T-cell (primary cell): ENCODE measurements around the gene YAF2. TPM values are rescaled to one million over a fixed set of nuclear protein-coding genes. Genes with fewer than 3 reads are reported as not detected.
A peak's percentile ranks its signal among the peaks of the same experiment; 100 is the strongest.
"Not testable (repeated sequence)": the region's sequence is repeated elsewhere in the genome, so short reads cannot be mapped to it uniquely, and the experiment has no call there.

Experiments used
- ATAC-seq, 4 experiments: fragments of 200-7000 bp in 3 of 4; fragments of 150-1000 bp in 1 of 4; cut with Tn5 transposase; replicated peaks in 1 of 4; 1 replicate in 3 of 4; 2 replicates in 1 of 4; pipeline ENCODE4 v1.10.0; 2021; ENCODE audit warnings: moderate library complexity in 3 of 4, mild to moderate bottlenecking in 2 of 4, moderate number of reproducible peaks in 1 of 4
- CTCF ChIA-PET, 2 donors: fragments of 300-600 bp; sonication (Branson Sonifier 250); formaldehyde crosslinking; loops; one replicate each; lab custom pipeline; 2022; ENCODE audit warnings: antibody characterized with exemption in 2 of 2; lab: Charles Lee
- POLR2A ChIA-PET, 2 donors: fragments of 300-600 bp; sonication (Branson Sonifier 250); formaldehyde crosslinking; loops; one replicate each; lab custom pipeline; 2022; ENCODE audit warnings: antibody characterized with exemption in 2 of 2; lab: Charles Lee
- DNase-seq, 35 experiments: peaks; one replicate each; pipeline versions ENCODE4 v3.0.0 to v3.0.0-alpha.2; 2013 to 2023
- H3K27ac ChIP-seq: one replicate; pipeline ENCODE4 v1.5.1; 2013; ENCODE audit warnings: low read length
- H3K27me3 ChIP-seq, 2 experiments: replicated peaks in 1 of 2; 1 replicate in 1 of 2; 2 replicates in 1 of 2; pipeline versions ENCODE4 v1.6.1 to v1.7.0; 2013; ENCODE audit warnings: low read length in 1 of 2, mixed read lengths in 1 of 2; ENCODE audit not compliant: control insufficient read depth in 2 of 2, insufficient read depth in 2 of 2; ENCODE audit errors: extremely low read depth in 1 of 2
- H3K36me3 ChIP-seq, 2 donors: 1 replicate in 1 of 2; 2 replicates in 1 of 2; pipeline versions ENCODE4 v1.6.1 to v1.7.0; 2013; ENCODE audit warnings: low read length in 1 of 2; ENCODE audit not compliant: control insufficient read depth in 2 of 2, insufficient read depth in 1 of 2; ENCODE audit errors: extremely low read depth in 1 of 2
- H3K4me1 ChIP-seq, 2 experiments: 1 replicate in 1 of 2; 2 replicates in 1 of 2; pipeline versions ENCODE4 v1.6.1 to v1.7.0; 2013; ENCODE audit warnings: low read length in 2 of 2, mixed read lengths in 1 of 2; ENCODE audit not compliant: insufficient read depth in 2 of 2, control insufficient read depth in 1 of 2; ENCODE audit errors: extremely low read depth in 1 of 2
- H3K4me3 ChIP-seq, 2 donors: 1 replicate in 1 of 2; 2 replicates in 1 of 2; pipeline versions ENCODE4 v1.5.1 to v1.7.0; 2013; ENCODE audit warnings: mild to moderate bottlenecking in 2 of 2, low read length in 1 of 2, moderate library complexity in 1 of 2; ENCODE audit not compliant: control insufficient read depth in 1 of 2; ENCODE audit errors: extremely low read depth in 1 of 2
- H3K9me3 ChIP-seq: 2 replicates; pipeline ENCODE4 v1.7.0; 2013
- H3K27ac Mint-ChIP-seq, 2 donors: one replicate each; pipeline ENCODE4 v1.8.0; 2020 to 2021; ENCODE audit warnings: mild to moderate bottlenecking in 2 of 2, mixed read lengths in 2 of 2
- H3K27me3 Mint-ChIP-seq, 2 donors: one replicate each; pipeline ENCODE4 v1.8.0; 2021 to 2022; ENCODE audit warnings: mixed read lengths in 2 of 2
- H3K36me3 Mint-ChIP-seq: one replicate; pipeline ENCODE4 v1.8.0; 2021; ENCODE audit warnings: mixed read lengths
- H3K4me1 Mint-ChIP-seq, 3 donors: one replicate each; pipeline ENCODE4 v1.8.0; 2020 to 2022; ENCODE audit warnings: mixed read lengths in 3 of 3, mild to moderate bottlenecking in 1 of 3
- H3K4me3 Mint-ChIP-seq, 3 donors: one replicate each; pipeline ENCODE4 v1.8.0; 2020 to 2022; ENCODE audit warnings: mild to moderate bottlenecking in 3 of 3, mixed read lengths in 3 of 3, moderate library complexity in 3 of 3
- H3K9me3 Mint-ChIP-seq, 3 donors: one replicate each; pipeline ENCODE4 v1.8.0; 2020 to 2022; ENCODE audit warnings: mixed read lengths in 3 of 3
- WGBS: methylation state at CpG from one replicate; pipeline ENCODE4 v1.1.5; 2013; ENCODE audit warnings: missing lambda C conversion rate; ENCODE audit not compliant: insufficient coverage; 5-methylcytosine and 5-hydroxymethylcytosine counted together
- total RNA-seq, 35 experiments: library from RNA in 6 of 35; stranded (reverse) in 6 of 35; fragments of 120-200 nt in 1 of 35; gene quantifications; one replicate each; pipeline versions ENCODE4 v1.2.1 to v1.2.4 and lab custom pipeline; 2013 to 2026

YAF2 gene
- total RNA-seq, 5 donors from 2014 or later (not counting 1 experiment from before 2014, with no cell fraction given) = 37.8 to 68.3 (median 43.6) TPM

- ChIA-PET POLR2A (interaction anchor here (0.6 to 1.0 kb wide), 7 partner anchors 14 to 137 kb away, joined by 3 to 6 read pairs (median 4); partner anchors contain the start of genes PPHLN1 (in 1 of the 2) and ZCRB1 (in 1 of the 2)), CTCF (no interaction called here)
- Mint-ChIP-seq H3K4me1 (peaks cover 69 to 71% (median 70%) of the 10 kb centered on the region in 3 donors), H3K4me3 (peak overlapping the region in 1 of 3 donors; percentile 47), H3K36me3 (peaks cover 15% of the 10 kb centered on the region), H3K9me3 (no peaks in the 10 kb centered on the region), H3K27ac (peak overlapping the region; percentile 20 to 49), H3K27me3 (no peaks in the 10 kb centered on the region)
- Histone ChIP-seq H3K27ac (no peak overlapping the region), H3K36me3 (peaks cover 0 to 8% of the 10 kb centered on the region in 2 donors), H3K4me1 (peaks cover 16 to 27% of the 10 kb centered on the region in 2 experiments), H3K4me3 (no peak overlapping the region), H3K9me3 (no peaks in the 10 kb centered on the region), H3K27me3 (no peaks in the 10 kb centered on the region)
- no peak for DNase-seq
- WGBS = no CpG with 5 or more reads among the region's 2 CpGs
- ATAC-seq = no peak
Observed at GRCh38 chr12:42234970-42235369, 3.1 kb downstream of the YAF2 start.

GRCh38 chr12:42227525-42227924, 10.5 kb downstream of the YAF2 start:
- H3K36me3 Mint-ChIP-seq = peaks cover 24% of the 10 kb centered on the region
- H3K27ac Mint-ChIP-seq, H3K27me3 Mint-ChIP-seq, CTCF ChIA-PET, H3K36me3 ChIP-seq, H3K27ac ChIP-seq, POLR2A ChIA-PET, H3K27me3 ChIP-seq, H3K4me1 ChIP-seq, H3K4me3 ChIP-seq, DNase-seq, H3K9me3 ChIP-seq, H3K9me3 Mint-ChIP-seq, ATAC-seq, H3K4me3 Mint-ChIP-seq: not testable (repeated sequence)
- WGBS = no CpG with 5 or more reads among the region's 30 CpGs
- peaks cover 41 to 48% (median 46%) of the 10 kb centered on the region in 3 donors for H3K4me1 Mint-ChIP-seq

GRCh38 chr12:42224501-42224900, 13.5 kb downstream of the YAF2 start:
- CTCF ChIA-PET, H3K9me3 ChIP-seq, DNase-seq, H3K4me3 ChIP-seq, H3K27me3 ChIP-seq, H3K4me1 ChIP-seq, H3K9me3 Mint-ChIP-seq, POLR2A ChIA-PET, H3K27ac ChIP-seq, ATAC-seq, H3K27ac Mint-ChIP-seq, H3K36me3 ChIP-seq, H3K27me3 Mint-ChIP-seq, H3K4me3 Mint-ChIP-seq: not testable (repeated sequence)
- WGBS = no CpG with 5 or more reads among the region's 5 CpGs
- H3K4me1 Mint-ChIP-seq = peaks cover 47 to 54% (median 50%) of the 10 kb centered on the region in 3 donors
- H3K36me3 Mint-ChIP-seq = peaks cover 26% of the 10 kb centered on the region

- ChIA-PET POLR2A (interaction anchor here in 1 of 2 donors (0.6 kb wide), 1 partner anchor 99 kb away, joined by 7 read pairs; no protein-coding TSS in a partner anchor), CTCF (no interaction called here)
- Histone ChIP-seq H3K4me1 (peaks cover 2 to 9% of the 10 kb centered on the region in 2 experiments), H3K9me3 (no peaks in the 10 kb centered on the region), H3K4me3 (no peak overlapping the region), H3K27me3 (no peaks in the 10 kb centered on the region), H3K36me3 (peaks cover 0 to 4% of the 10 kb centered on the region in 2 donors), H3K27ac (no peak overlapping the region)
- ATAC-seq = no peak
- Mint-ChIP-seq H3K4me3 (no peak overlapping the region), H3K27ac (no peak overlapping the region), H3K4me1 (peaks cover 60 to 70% (median 65%) of the 10 kb centered on the region in 3 donors), H3K36me3 (peaks cover 26% of the 10 kb centered on the region), H3K27me3 (no peaks in the 10 kb centered on the region), H3K9me3 (no peaks in the 10 kb centered on the region)
- DNase-seq = no peak
- WGBS = no CpG with 5 or more reads among the region's 1 CpG
Observed at GRCh38 chr12:42222724-42223123, 15.3 kb downstream of the YAF2 start.

- H3K36me3 Mint-ChIP-seq = peaks cover 26% of the 10 kb centered on the region
- Histone ChIP-seq H3K4me1 (peaks cover 2 to 9% of the 10 kb centered on the region in 2 experiments), H3K36me3 (peaks cover 0 to 4% of the 10 kb centered on the region in 2 donors), H3K27me3 (no peaks in the 10 kb centered on the region), H3K27ac (no peak overlapping the region), H3K4me3 (no peak overlapping the region), H3K9me3 (no peaks in the 10 kb centered on the region)
- no peaks in the 10 kb centered on the region for H3K9me3 Mint-ChIP-seq
- ATAC-seq = peak in 1 of 4 experiments; percentile 27
- CTCF ChIA-PET = interaction anchor here in 1 of 2 donors (1.0 kb wide), 1 partner anchor 15 kb away, joined by 3 read pairs; no protein-coding TSS in a partner anchor
- H3K4me3 Mint-ChIP-seq = no peak overlapping the region
- no peaks in the 10 kb centered on the region for H3K27me3 Mint-ChIP-seq
- no CpG with 5 or more reads among the region's 2 CpGs for WGBS
- POLR2A ChIA-PET = interaction anchor here in 1 of 2 donors (1.2 kb wide), 1 partner anchor 13 kb away, joined by 3 read pairs; no protein-coding TSS in a partner anchor
- no peak for DNase-seq
- no peak overlapping the region for H3K27ac Mint-ChIP-seq
- peaks cover 64 to 75% (median 69%) of the 10 kb centered on the region in 3 donors for H3K4me1 Mint-ChIP-seq
Observed at GRCh38 chr12:42221726-42222125, 16.3 kb downstream of the YAF2 start.

GRCh38 chr12:42217656-42218055, 20.4 kb downstream of the YAF2 start:
- H3K4me1 ChIP-seq = peaks cover 2 to 7% of the 10 kb centered on the region in 2 experiments
- Mint-ChIP-seq H3K36me3 (peaks cover 2% of the 10 kb centered on the region), H3K4me1 (peaks cover 65 to 67% (median 66%) of the 10 kb centered on the region in 3 donors), H3K27ac (no peak overlapping the region), H3K9me3 (no peaks in the 10 kb centered on the region), H3K27me3 (no peaks in the 10 kb centered on the region), H3K4me3 (no peak overlapping the region)
- CTCF ChIA-PET = no interaction called here
- H3K9me3 ChIP-seq = no peaks in the 10 kb centered on the region
- POLR2A ChIA-PET = no interaction called here
- no peaks in the 10 kb centered on the region for H3K27me3 ChIP-seq
- H3K4me3 ChIP-seq = no peak overlapping the region
- H3K36me3 ChIP-seq = peaks cover 0 to 4% of the 10 kb centered on the region in 2 donors
- DNase-seq (no peak), ATAC-seq (no peak)
- no peak overlapping the region for H3K27ac ChIP-seq
